ENCODE data around the gene NDC1. TPM values are rescaled to one million over a fixed set of nuclear protein-coding genes. Genes with fewer than 3 reads are reported as not detected.
A peak's percentile ranks its signal among the peaks of the same experiment; 100 is the strongest.

NDC1 gene
- polyA plus RNA-seq, 1 experiment: 19.0 TPM

GRCh38 chr1:53719469-53719868 lies 118.6 kb downstream of the NDC1 start:
- ChIA-PET POLR2A (no interaction called here), CTCF (no interaction called here)
- no peak overlapping the region for H3K27ac ChIP-seq (ENCODE audit: low read depth, low read length)
- no peaks in the 10 kb centered on the region for H3K9me3 ChIP-seq (ENCODE audit: control insufficient read depth, insufficient read depth, low read length)
- no peaks in the 10 kb centered on the region for H3K27me3 ChIP-seq (ENCODE audit: control insufficient read depth, insufficient read depth, low read length)
- H3K4me3 ChIP-seq (ENCODE audit: low read depth, low read length): no peak overlapping the region
- no peak for DNase-seq (ENCODE audit: low read depth, low spot score)
- TF ChIP-seq, protein P1, sequence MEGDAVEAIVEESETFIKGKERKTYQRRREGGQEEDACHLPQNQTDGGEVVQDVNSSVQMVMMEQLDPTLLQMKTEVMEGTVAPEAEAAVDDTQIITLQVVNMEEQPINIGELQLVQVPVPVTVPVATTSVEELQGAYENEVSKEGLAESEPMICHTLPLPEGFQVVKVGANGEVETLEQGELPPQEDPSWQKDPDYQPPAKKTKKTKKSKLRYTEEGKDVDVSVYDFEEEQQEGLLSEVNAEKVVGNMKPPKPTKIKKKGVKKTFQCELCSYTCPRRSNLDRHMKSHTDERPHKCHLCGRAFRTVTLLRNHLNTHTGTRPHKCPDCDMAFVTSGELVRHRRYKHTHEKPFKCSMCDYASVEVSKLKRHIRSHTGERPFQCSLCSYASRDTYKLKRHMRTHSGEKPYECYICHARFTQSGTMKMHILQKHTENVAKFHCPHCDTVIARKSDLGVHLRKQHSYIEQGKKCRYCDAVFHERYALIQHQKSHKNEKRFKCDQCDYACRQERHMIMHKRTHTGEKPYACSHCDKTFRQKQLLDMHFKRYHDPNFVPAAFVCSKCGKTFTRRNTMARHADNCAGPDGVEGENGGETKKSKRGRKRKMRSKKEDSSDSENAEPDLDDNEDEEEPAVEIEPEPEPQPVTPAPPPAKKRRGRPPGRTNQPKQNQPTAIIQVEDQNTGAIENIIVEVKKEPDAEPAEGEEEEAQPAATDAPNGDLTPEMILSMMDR (IDR thresholded peaks at IDR 0.05; ENCODE audit: low read depth, low read length): no peak

DNA sequence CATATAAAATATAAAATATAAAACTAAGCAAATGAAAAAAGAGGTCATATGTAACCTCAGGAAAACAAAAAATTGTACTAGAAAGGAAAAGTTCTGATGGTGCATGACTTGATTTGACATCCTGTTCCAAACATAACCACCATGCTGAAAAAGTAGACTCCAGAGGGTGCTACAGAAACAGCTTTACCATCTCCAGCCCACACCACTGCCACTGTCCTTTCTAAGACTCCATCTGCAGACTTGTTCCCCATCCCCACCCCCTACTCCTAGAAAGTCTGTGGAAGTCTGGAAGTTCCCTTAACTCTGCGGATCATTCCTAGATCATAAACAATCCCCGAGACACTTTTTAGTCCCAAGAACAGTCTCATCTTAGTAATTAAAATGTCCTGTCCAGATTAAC lies 119.7 kb downstream of the NDC1 start:
- Histone ChIP-seq H3K27ac (ENCODE audit: low read depth, low read length) (no peak overlapping the region), H3K27me3 (ENCODE audit: control insufficient read depth, insufficient read depth, low read length) (no peaks in the 10 kb centered on the region), H3K9me3 (ENCODE audit: control insufficient read depth, insufficient read depth, low read length) (no peaks in the 10 kb centered on the region), H3K4me3 (ENCODE audit: low read depth, low read length) (no peak overlapping the region)
- POLR2A ChIA-PET: no interaction called here
- TF ChIP-seq, protein P1 (IDR thresholded peaks at IDR 0.05; ENCODE audit: low read depth, low read length): 0 out of 2 replicates have a peak, but pooled peaks have one; percentile 1
- DNase-seq (ENCODE audit: low read depth, low spot score): no peak
- CTCF ChIA-PET: no interaction called here

GRCh38 chr1:53717025-53717804 lies 120.9 kb downstream of the NDC1 start:
- DNase-seq (ENCODE audit: low read depth, low spot score): no peak
- Histone ChIP-seq H3K4me3 (ENCODE audit: low read depth, low read length) (no peak overlapping the region), H3K27ac (ENCODE audit: low read depth, low read length) (no peak overlapping the region), H3K9me3 (ENCODE audit: control insufficient read depth, insufficient read depth, low read length) (no peaks in the 10 kb centered on the region), H3K27me3 (ENCODE audit: control insufficient read depth, insufficient read depth, low read length) (no peaks in the 10 kb centered on the region)
- ChIA-PET CTCF (interaction anchor here (1.0 to 1.5 kb wide), 3 partner anchors 19 to 231 kb away, joined by 3 to 6 read pairs (median 4); no protein-coding TSS in a partner anchor), POLR2A (no interaction called here)
- TF ChIP-seq, protein P1 (IDR thresholded peaks at IDR 0.05; ENCODE audit: low read depth, low read length): no peak

- CTCF ChIA-PET: interaction anchor here (0.5 to 1.5 kb wide), 14 partner anchors 8 to 1097 kb away, joined by 3 to 11 read pairs (median 3); no protein-coding TSS in a partner anchor
- TF ChIP-seq, protein P1 (IDR thresholded peaks at IDR 0.05; ENCODE audit: low read depth, low read length): no peak
- Histone ChIP-seq H3K9me3 (ENCODE audit: control insufficient read depth, insufficient read depth, low read length) (no peaks in the 10 kb centered on the region), H3K27ac (ENCODE audit: low read depth, low read length) (no peak overlapping the region), H3K4me3 (ENCODE audit: low read depth, low read length) (no peak overlapping the region), H3K27me3 (ENCODE audit: control insufficient read depth, insufficient read depth, low read length) (no peaks in the 10 kb centered on the region)
- POLR2A ChIA-PET: no interaction called here
- no peak for DNase-seq (ENCODE audit: low read depth, low spot score)
Observed at GRCh38 chr1:53716150-53716549, 121.9 kb downstream of the NDC1 start.

- no peak overlapping the region for H3K27ac ChIP-seq (ENCODE audit: low read depth, low read length)
- H3K4me3 ChIP-seq (ENCODE audit: low read depth, low read length): no peak overlapping the region
- ChIA-PET POLR2A (no interaction called here), CTCF (interaction anchor here (0.6 to 1.2 kb wide), 10 partner anchors 9 to 144 kb away, joined by 3 to 11 read pairs (median 3); no protein-coding TSS in a partner anchor)
- no peaks in the 10 kb centered on the region for H3K27me3 ChIP-seq (ENCODE audit: control insufficient read depth, insufficient read depth, low read length)
- TF ChIP-seq, protein P1 (IDR thresholded peaks at IDR 0.05; ENCODE audit: low read depth, low read length): peak; percentile 61
- no peaks in the 10 kb centered on the region for H3K9me3 ChIP-seq (ENCODE audit: control insufficient read depth, insufficient read depth, low read length)
- no peak for DNase-seq (ENCODE audit: low read depth, low spot score)
Observed at GRCh38 chr1:53715478-53715877, 122.6 kb downstream of the NDC1 start.

Measured in AG04450 (cell line).